ENCODE results near the gene ZNF648. TPM values are rescaled to one million over a fixed set of nuclear protein-coding genes. Genes with fewer than 3 reads are reported as not detected.
"Not testable (repeated sequence)": the region's sequence is repeated elsewhere in the genome, so short reads cannot be mapped to it uniquely, and the experiment has no call there.

The ZNF648 gene
- total RNA-seq, 2 donors from 2014 or later = 1.8 TPM; not detected in 1

- Histone ChIP-seq H3K4me1 (peaks cover 10% of the 10 kb centered on the region), H3K9me3 (peaks cover 0 to 3% (median 0%) of the 10 kb centered on the region in 3 donors), H3K36me3 (replicated peaks in 1 of 2; ENCODE audit: insufficient read depth in 1 of 2, low read depth in 2 of 2) (no peaks in the 10 kb centered on the region), H3K27me3 (no peaks in the 10 kb centered on the region), H3K27ac (no peak overlapping the region), H3K4me3 (no peak overlapping the region)
- 31 to 50% methylated on average over 1 of the region's 1 CpG for WGBS, 2 donors
- DNase-seq = no peak
- TF ChIP-seq POLR2A (IDR thresholded peaks at IDR 0.05) (no peak), CTCF (IDR thresholded peaks at IDR 0.05) (no peak)
- intact Hi-C loops (cut with DNase I) = no loop called here
- ATAC-seq = no peak
Measured at GRCh38 chr1:182032251-182032650, 29.3 kb downstream of the ZNF648 start.

- intact Hi-C loops (cut with DNase I) = no loop called here
- H3K9me3 ChIP-seq = no peaks in the 10 kb centered on the region
- H3K36me3 ChIP-seq (replicated peaks in 1 of 2; ENCODE audit: insufficient read depth in 1 of 2, low read depth in 2 of 2) = no peaks in the 10 kb centered on the region
- ATAC-seq (peak; percentile 97), DNase-seq (peak; percentile 99)
- peak overlapping the region; percentile 83 to 88 (median 86) for H3K27ac ChIP-seq
- H3K4me3 ChIP-seq = peak overlapping the region; percentile 35 to 58
- TF ChIP-seq CTCF (IDR thresholded peaks at IDR 0.05) (peak; percentile 41 to 68 (median 54)), POLR2A (IDR thresholded peaks at IDR 0.05) (peak; percentile 80 to 97 (median 97))
- H3K4me1 ChIP-seq = peaks cover 10% of the 10 kb centered on the region
- no peaks in the 10 kb centered on the region for H3K27me3 ChIP-seq
- WGBS, 2 donors = 0% methylated on average over 19 to 68 of the region's 68 CpGs
Measured at GRCh38 chr1:182029379-182030331, 31.9 kb downstream of the ZNF648 start.

GRCh38 chr1:182029002-182029378 is 32.5 kb downstream of the ZNF648 start:
- H3K9me3 ChIP-seq = no peaks in the 10 kb centered on the region
- H3K27me3 ChIP-seq = no peaks in the 10 kb centered on the region
- peaks cover 10% of the 10 kb centered on the region for H3K4me1 ChIP-seq
- H3K4me3 ChIP-seq = peak overlapping the region; percentile 35 to 58
- WGBS, 2 donors = 0% methylated on average over 2 of the region's 2 CpGs
- no peaks in the 10 kb centered on the region for H3K36me3 ChIP-seq (replicated peaks in 1 of 2; ENCODE audit: insufficient read depth in 1 of 2, low read depth in 2 of 2)
- ATAC-seq = no peak
- peak overlapping the region; percentile 83 to 88 (median 86) for H3K27ac ChIP-seq
- no peak for DNase-seq
- intact Hi-C loops (cut with DNase I) = no loop called here
- TF ChIP-seq POLR2A (IDR thresholded peaks at IDR 0.05) = no peak
- no peak for TF ChIP-seq CTCF (IDR thresholded peaks at IDR 0.05)

- TF ChIP-seq POLR2A (IDR thresholded peaks at IDR 0.05) (no peak), CTCF (IDR thresholded peaks at IDR 0.05) (no peak)
Measured at GRCh38 chr1:182015360-182015759, 46.2 kb downstream of the ZNF648 start.

GRCh38 chr1:182010800-182011370 is 50.6 kb downstream of the ZNF648 start:
- intact Hi-C loops (cut with DNase I); H3K4me1 ChIP-seq; H3K9me3 ChIP-seq; H3K36me3 ChIP-seq (replicated peaks in 1 of 2; ENCODE audit: insufficient read depth in 1 of 2, low read depth in 2 of 2); ATAC-seq; H3K27ac ChIP-seq; H3K27me3 ChIP-seq; DNase-seq; H3K4me3 ChIP-seq: not testable (repeated sequence)
- 90 to 99% methylated on average over 9 to 27 of the region's 37 CpGs for WGBS, 2 donors

More at GRCh38 chr1:182015360-182015759, 46.2 kb downstream of the ZNF648 start:
- DNase-seq (no peak), ATAC-seq (no peak)
- intact Hi-C loops (cut with DNase I) = no loop called here
- no peaks in the 10 kb centered on the region for H3K27me3 ChIP-seq
- H3K27ac ChIP-seq = no peak overlapping the region
- no peaks in the 10 kb centered on the region for H3K36me3 ChIP-seq (replicated peaks in 1 of 2; ENCODE audit: insufficient read depth in 1 of 2, low read depth in 2 of 2)
- 66 to 82% methylated on average over 2 of the region's 2 CpGs for WGBS, 2 donors
- H3K4me3 ChIP-seq = no peak overlapping the region
- no peaks in the 10 kb centered on the region for H3K9me3 ChIP-seq
- H3K4me1 ChIP-seq = no peaks in the 10 kb centered on the region

- intact Hi-C loops (cut with DNase I); H3K27ac ChIP-seq; H3K4me1 ChIP-seq; DNase-seq; H3K27me3 ChIP-seq; H3K36me3 ChIP-seq (replicated peaks in 1 of 2; ENCODE audit: insufficient read depth in 1 of 2, low read depth in 2 of 2); H3K9me3 ChIP-seq; ATAC-seq; H3K4me3 ChIP-seq: not testable (repeated sequence)
- WGBS, 2 donors = 86 to 91% methylated on average over 3 of the region's 3 CpGs
Measured at GRCh38 chr1:182005398-182005797, 56.1 kb downstream of the ZNF648 start.
